HCT116 (cell line): Measurements from ENCODE around the gene PSENEN. TPM values are rescaled to one million over a fixed set of nuclear protein-coding genes. Genes with fewer than 3 reads are reported as not detected.

ENCODE experiments used
- ATAC-seq: fragments of 200-7000 bp; cut with Tn5 transposase; 2 replicates; pipeline ENCODE4 v1.9.1; 2020; ENCODE audit warnings: mild to moderate bottlenecking, moderate library complexity
- BruUV-seq: library from RNA; stranded (reverse); fragments of 400-500 nt; replicated peaks from 2 replicates; lab custom pipeline; 2021; lab: Mats Ljungman, UMichigan
- CTCF ChIA-PET: fragments of 300-600 bp; sonication (Branson Sonifier 250); formaldehyde crosslinking; loops from one replicate; lab custom pipeline; 2021; ENCODE audit warnings: antibody characterized with exemption; lab: Charles Lee
- POLR2A ChIA-PET: fragments of 300-600, 350-600 bp; sonication (Branson Sonifier 250); formaldehyde crosslinking; loops from one replicate; lab custom pipeline; 2021; ENCODE audit warnings: antibody characterized with exemption; lab: Charles Lee
- RAD21 ChIA-PET, 2 experiments: fragments of 300-600 bp; sonication (Branson Sonifier 250); formaldehyde crosslinking; loops; one replicate each; lab custom pipeline; 2023; ENCODE audit warnings: low total read pairs in 2 of 2; ENCODE audit not compliant: uncharacterized antibody in 2 of 2, unreplicated experiment in 2 of 2, low non-redundant PET in 1 of 2; lab: Charles Lee
- DNase-seq: peaks from one replicate; pipeline ENCODE4 v3.0.0-alpha.2; 2010; ENCODE audit warnings: low read depth, low spot score
- H2AFZ ChIP-seq: fragments of 200-600 bp; shearing (Covaris generic), sonication (generic); 2 replicates; pipeline ENCODE4 v1.6.1; 2017; ENCODE audit warnings: low read depth, mixed run types, mixed read lengths, antibody characterized with exemption, low read length; ENCODE audit not compliant: poor library complexity, severe bottlenecking
- H3K27ac ChIP-seq: 2 replicates; pipeline ENCODE4 v1.5.1; 2012; ENCODE audit warnings: low read depth, low read length
- H3K27me3 ChIP-seq: fragments of 200-600 bp; sonication (generic); 2 replicates; pipeline ENCODE4 v1.6.1; 2016; ENCODE audit warnings: mixed run types, low read length, mixed read lengths; ENCODE audit not compliant: insufficient read depth
- H3K36me3 ChIP-seq, 2 experiments: fragments of 200-500 bp in 1 of 2; fragments of 200-600 bp in 1 of 2; sonication (Bioruptor generic) in 1 of 2; sonication (generic) in 1 of 2; 2 replicates each; pipeline versions ENCODE4 v1.5.1 to v1.6.1; 2014 to 2016; ENCODE audit warnings: low read length in 2 of 2, inconsistent platforms in 1 of 2, mixed read lengths in 1 of 2, mixed run types in 1 of 2; ENCODE audit not compliant: insufficient read depth in 2 of 2, control insufficient read depth in 1 of 2
- H3K4me1 ChIP-seq, 2 experiments: fragments of 200-600 bp in 1 of 2; sonication (generic) in 1 of 2; 2 replicates each; pipeline versions ENCODE4 v1.5.1 to v1.6.1; 2012 to 2017; ENCODE audit warnings: low read length in 2 of 2, inconsistent platforms in 1 of 2, mild to moderate bottlenecking in 1 of 2, mixed read lengths in 1 of 2, mixed run types in 1 of 2, moderate library complexity in 1 of 2; ENCODE audit not compliant: insufficient read depth in 2 of 2, control insufficient read depth in 1 of 2
- H3K4me2 ChIP-seq: fragments of 200-600 bp; sonication (generic); 2 replicates; pipeline ENCODE4 v1.6.1; 2017; ENCODE audit warnings: mixed run types, low read length, mixed read lengths
- H3K4me3 ChIP-seq, 2 experiments: fragments of 200-600 bp in 1 of 2; sonication (generic) in 1 of 2; replicated peaks in 1 of 2; 2 replicates each; pipeline ENCODE4 v1.5.1; 2011 to 2016; ENCODE audit warnings: low read length in 2 of 2, control low read depth in 1 of 2, low read depth in 1 of 2, mild to moderate bottlenecking in 1 of 2, mixed read lengths in 1 of 2, mixed run types in 1 of 2
- H3K79me2 ChIP-seq: fragments of 200-600 bp; sonication (generic); 2 replicates; pipeline ENCODE4 v1.6.1; 2017; ENCODE audit warnings: mild to moderate bottlenecking, mixed run types, low read length, moderate library complexity, mixed read lengths; ENCODE audit not compliant: insufficient read depth
- H3K9ac ChIP-seq: fragments of 200-600 bp; sonication (generic); 2 replicates; pipeline ENCODE4 v1.6.1; 2016; ENCODE audit warnings: low read length, mixed read lengths
- H3K9me2 ChIP-seq: fragments of 200-600 bp; sonication (generic), shearing (Covaris generic); 2 replicates; pipeline ENCODE4 v1.6.1; 2017; ENCODE audit warnings: mixed run types, mild to moderate bottlenecking, moderate library complexity; ENCODE audit not compliant: insufficient read depth
- H3K9me3 ChIP-seq, 2 experiments: fragments of 200-500 bp in 1 of 2; fragments of 200-600 bp in 1 of 2; sonication (Bioruptor generic) in 1 of 2; sonication (generic) in 1 of 2; 2 replicates each; pipeline ENCODE4 v1.6.1; 2014 to 2017; ENCODE audit warnings: low read length in 2 of 2, mixed read lengths in 2 of 2, inconsistent platforms in 1 of 2, low read depth in 1 of 2, mild to moderate bottlenecking in 1 of 2, mixed run types in 1 of 2, moderate library complexity in 1 of 2; ENCODE audit not compliant: control insufficient read depth in 1 of 2, insufficient read depth in 1 of 2
- H4K20me1 ChIP-seq: fragments of 200-600 bp; sonication (generic), shearing (Covaris generic); 2 replicates; pipeline ENCODE4 v1.6.1; 2017; ENCODE audit warnings: mixed run types, mild to moderate bottlenecking, moderate library complexity; ENCODE audit not compliant: insufficient read depth
- ATF3 ChIP-seq: IDR thresholded peaks from 2 replicates; pipeline ENCODE4 v1.6.1; 2012
- EGR1 ChIP-seq: IDR thresholded peaks from 2 replicates; pipeline ENCODE4 v1.6.1; 2012; ENCODE audit warnings: low read depth
- EZH2phosphoT487 ChIP-seq: fragments of 200-600 bp; IDR thresholded peaks from 2 replicates; pipeline ENCODE4 v1.6.1; 2018; ENCODE audit warnings: antibody characterized with exemption, borderline replicate concordance
- JUND ChIP-seq: IDR thresholded peaks from 2 replicates; pipeline ENCODE4 v1.6.1; 2012
- MAX ChIP-seq: IDR thresholded peaks from 2 replicates; pipeline ENCODE4 v1.6.1; 2012
- POLR2A ChIP-seq: IDR thresholded peaks from 2 replicates; pipeline ENCODE4 v1.7.0; 2011; ENCODE audit warnings: borderline replicate concordance; ENCODE audit not compliant: insufficient read depth, insufficient read length; ENCODE audit errors: extremely low read depth
- SRF ChIP-seq: IDR thresholded peaks from 2 replicates; pipeline ENCODE4 v1.6.1; 2012; ENCODE audit warnings: low read depth
- TCF7L2 ChIP-seq: IDR thresholded peaks from 2 replicates; pipeline ENCODE4 v1.7.0; 2011; ENCODE audit warnings: borderline replicate concordance, inconsistent platforms; ENCODE audit not compliant: insufficient read depth, insufficient read length; ENCODE audit errors: extremely low read depth
- YY1 ChIP-seq: IDR thresholded peaks from 2 replicates; pipeline ENCODE4 v1.6.1; 2011; ENCODE audit warnings: low read length, low read depth, moderate library complexity, mild to moderate bottlenecking; ENCODE audit not compliant: insufficient replicate concordance; ENCODE audit errors: extremely low read depth
- ZFX ChIP-seq: fragments of 450-650 bp; IDR thresholded peaks from 2 replicates; pipeline ENCODE4 v1.6.1; 2017
- ZNF274 ChIP-seq: fragments of 200-500 bp; sonication (Bioruptor generic); IDR thresholded peaks from 2 replicates; pipeline ENCODE4 v1.6.1; 2014; ENCODE audit warnings: mild to moderate bottlenecking, low read depth, low read length, inconsistent platforms
- intact Hi-C: fragments of 100-400 bp; cut with micrococcal nuclease; formaldehyde crosslinking; loops from 2 replicates; pipeline ENCODE4 v1.10.0; 2022
- total RNA-seq: library from RNA; stranded (reverse); gene quantifications from one replicate; pipeline ENCODE4 v1.2.1, GENCODE V29; 2021; ENCODE audit not compliant: unreplicated experiment

PSENEN gene
- total RNA-seq, 1 experiment from 2014 or later = 55.3 TPM

- no peak for TF ChIP-seq TCF7L2
- no peak for TF ChIP-seq MAX
- TF ChIP-seq ZFX = no peak
- no peak for TF ChIP-seq SRF
- no peak for TF ChIP-seq ATF3
- TF ChIP-seq POLR2A = no peak
- TF ChIP-seq EZH2phosphoT487 = no peak
Measured at GRCh38 chr19:35788205-35788960, 42.9 kb downstream of the PSENEN start (continued).

GRCh38 chr19:35789195-35789977 lies 43.9 kb downstream of the PSENEN start:
- intact Hi-C loops = no loop called here
- no peak for ATAC-seq
- no peaks in the 10 kb centered on the region for H3K27me3 ChIP-seq
- H2AFZ ChIP-seq = no peak overlapping the region
- TF ChIP-seq JUND (no peak), EGR1 (no peak), YY1 (no peak), ZNF274 (no peak)
- TF ChIP-seq, all 23 proteins: peak for 0
- no peaks in the 10 kb centered on the region for H3K9me2 ChIP-seq
- ChIA-PET POLR2A (no interaction called here), RAD21 (interaction anchor here in 1 of 2 experiments (0.6 kb wide), 1 partner anchor 385 kb away, joined by 3 read pairs; no protein-coding TSS in a partner anchor), CTCF (no interaction called here)
- H3K9me3 ChIP-seq = no peaks in the 10 kb centered on the region
- BruUV-seq = no TSS peak
- no peak overlapping the region; the same call in 1 of the 2 replicates for H3K27ac ChIP-seq
- H3K36me3 ChIP-seq = 0 out of 4 replicates have a peak, but pooled peaks cover 0 to 2% of the 10 kb centered on the region in 2 experiments
- no peaks in the 10 kb centered on the region for H4K20me1 ChIP-seq
- H3K4me1 ChIP-seq = peaks cover 0 to 5% of the 10 kb centered on the region in 2 experiments; a peak in 2 of 4 replicates
- DNase-seq = no peak
- no peaks in the 10 kb centered on the region for H3K79me2 ChIP-seq
- no peak overlapping the region for H3K4me3 ChIP-seq
- H3K9ac ChIP-seq = no peak overlapping the region
- H3K4me2 ChIP-seq = no peak overlapping the region
